ENCODE measurements around the gene DALRD3.
A peak's percentile ranks its signal among the peaks of the same experiment; 100 is the strongest.

Gene DALRD3

GRCh38 chr3:49017971-49018706, at the start of gene DALRD3:
Gene DALRD3 (minus strand): TSS chr3:49018580. CDS start chr3:49018564, 16 bp downstream.
- TF ChIP-seq ZFX (IDR thresholded peaks at IDR 0.05) (peak; percentile 13; the same call in 1 of the 2 replicates), CTCF (conservative IDR thresholded peaks at IDR 0.05) (no peak)
- H3K27ac ChIP-seq, result peak within 1 kb of the TSS; percentile 98

GRCh38 chr3:49058011-49058410, 39.6 kb upstream of the DALRD3 start:
- H3K27ac ChIP-seq, result no peak overlapping the region
- TF ChIP-seq ZFX (IDR thresholded peaks at IDR 0.05), result no peak
- TF ChIP-seq CTCF (conservative IDR thresholded peaks at IDR 0.05), result no peak

- TF ChIP-seq ZFX (IDR thresholded peaks at IDR 0.05) (no peak), CTCF (conservative IDR thresholded peaks at IDR 0.05) (no peak)
- no peak overlapping the region for H3K27ac ChIP-seq
Observed at GRCh38 chr3:49057268-49057667, 38.9 kb upstream of the DALRD3 start.

GRCh38 chr3:49054344-49054862, 36.0 kb upstream of the DALRD3 start:
- H3K27ac ChIP-seq, result no peak overlapping the region
- TF ChIP-seq CTCF (conservative IDR thresholded peaks at IDR 0.05), result no peak
- TF ChIP-seq ZFX (IDR thresholded peaks at IDR 0.05), result no peak

GRCh38 chr3:49053543-49053942, 35.2 kb upstream of the DALRD3 start:
- TF ChIP-seq CTCF (conservative IDR thresholded peaks at IDR 0.05), result no peak
- TF ChIP-seq ZFX (IDR thresholded peaks at IDR 0.05), result no peak
- no peak overlapping the region for H3K27ac ChIP-seq

- TF ChIP-seq ZFX (IDR thresholded peaks at IDR 0.05), result no peak
- no peak for TF ChIP-seq CTCF (conservative IDR thresholded peaks at IDR 0.05)
- H3K27ac ChIP-seq, result no peak overlapping the region
Observed at GRCh38 chr3:49035281-49035680, 16.9 kb upstream of the DALRD3 start.

- no peak for TF ChIP-seq CTCF (conservative IDR thresholded peaks at IDR 0.05)
- TF ChIP-seq ZFX (IDR thresholded peaks at IDR 0.05), result no peak
- no peak overlapping the region for H3K27ac ChIP-seq
Observed at GRCh38 chr3:49034650-49035049, 16.3 kb upstream of the DALRD3 start.
